IPS-NIHi7 (cell line): ENCODE measurements around the gene FKBP6.
"Not testable (repeated sequence)": the region's sequence is repeated elsewhere in the genome, so short reads cannot be mapped to it uniquely, and the experiment has no call there.

ENCODE experiments used
- DNase-seq: peaks from one replicate; pipeline ENCODE4 v3.0.0; 2012; ENCODE audit warnings: mixed read lengths; ENCODE audit errors: extremely low spot score

The FKBP6 gene

GRCh38 chr7:73395538-73396503 is 67.9 kb downstream of the FKBP6 start:
- DNase-seq = no peak

- DNase-seq = peak; percentile 68
Observed at GRCh38 chr7:73397521-73398281, 69.7 kb downstream of the FKBP6 start.

- DNase-seq = not testable (repeated sequence)
Observed at GRCh38 chr7:73399185-73400050, 71.5 kb downstream of the FKBP6 start.

GRCh38 chr7:73404860-73405259 is 76.9 kb downstream of the FKBP6 start:
- DNase-seq = not testable (repeated sequence)
